ENCODE data around the gene ZSWIM3. TPM values are rescaled to one million over a fixed set of nuclear protein-coding genes. Genes with fewer than 3 reads are reported as not detected.

The ZSWIM3 gene
- total and polyA plus RNA-seq, 2 of the 8 experiments (the other 6 are each of a cell fraction or from before 2014, with no cell fraction given), result 5.5 to 6.9 TPM

GRCh38 chr20:45880988-45881788 is 23.8 kb downstream of the ZSWIM3 start, which contains the start of gene ZSWIM1 (continued):
- TF ChIP-seq MAFK (IDR thresholded peaks at IDR 0.05; ENCODE audit: low read depth, low read length) (no peak), BRCA1 (IDR thresholded peaks at IDR 0.05; ENCODE audit: low read depth, low read length) (no peak), TBP (IDR thresholded peaks at IDR 0.05; ENCODE audit: low read depth, low read length) (peak; percentile 80), CTCF (IDR thresholded peaks at IDR 0.05; ENCODE audit: control extremely low read depth in 1 of 3, insufficient read depth in 1 of 3, low read depth in 1 of 3, low read length in 3 of 3) (no peak), SAP30 (IDR thresholded peaks at IDR 0.05; ENCODE audit: insufficient read depth, insufficient replicate concordance, low read length) (peak; percentile 61), ATF2 (IDR thresholded peaks at IDR 0.05; ENCODE audit: low read length) (no peak), SIX5 (IDR thresholded peaks at IDR 0.05; ENCODE audit: low read depth, low read length) (no peak), CHD2 (IDR thresholded peaks at IDR 0.05; ENCODE audit: low read length) (peak; percentile 96), SP2 (IDR thresholded peaks at IDR 0.05; ENCODE audit: low read length) (peak; percentile 95), USF2 (IDR thresholded peaks at IDR 0.05; ENCODE audit: low read length) (no peak), POLR2A (IDR thresholded peaks at IDR 0.05; ENCODE audit: control extremely low read depth in 1 of 2, low read depth in 2 of 2, low read length in 2 of 2) (peak; percentile 61 to 88), HDAC6 (IDR thresholded peaks at IDR 0.05; ENCODE audit: low read depth, low read length) (no peak), NANOG (IDR thresholded peaks at IDR 0.05; ENCODE audit: insufficient read depth, low read depth, low read length, poor library complexity, severe bottlenecking) (no peak), BACH1 (IDR thresholded peaks at IDR 0.05; ENCODE audit: low read length) (no peak), TAF1 (IDR thresholded peaks at IDR 0.05; ENCODE audit: low read depth, low read length) (peak; percentile 93), ATF3 (IDR thresholded peaks at IDR 0.05; ENCODE audit: insufficient read depth, low read depth, low read length) (no peak), EZH2 (IDR thresholded peaks at IDR 0.05; ENCODE audit: low read depth, low read length, severe bottlenecking) (no peak), POU5F1 (IDR thresholded peaks at IDR 0.05; ENCODE audit: low read depth, low read length) (no peak), SIRT6 (IDR thresholded peaks at IDR 0.05; ENCODE audit: low read length) (no peak)
